Activated CD4-positive, alpha-beta T cell treated with anti-CD3 and anti-CD28 coated beads for 24 hours (primary cell): Measurements from ENCODE around the gene RBCK1.

Source experiments
- DNase-seq, 2 donors: peaks; one replicate each; pipeline ENCODE4 v3.0.0-alpha.2; 2020; ENCODE audit warnings: low read depth in 2 of 2

Gene RBCK1

GRCh38 chr20:418858-419365 is 10.8 kb downstream of the RBCK1 start:
- DNase-seq = no peak

- DNase-seq = no peak
Measured at GRCh38 chr20:419556-420165, 11.6 kb downstream of the RBCK1 start.

- DNase-seq = no peak
Measured at GRCh38 chr20:420166-420620, 12.1 kb downstream of the RBCK1 start.

GRCh38 chr20:420721-421574 is 12.8 kb downstream of the RBCK1 start:
- DNase-seq = no peak

GRCh38 chr20:421685-422250 is 13.7 kb downstream of the RBCK1 start:
- no peak for DNase-seq

GRCh38 chr20:426566-426965 is 18.5 kb downstream of the RBCK1 start:
- DNase-seq = no peak

GRCh38 chr20:427401-427800 is 19.3 kb downstream of the RBCK1 start:
- DNase-seq = no peak

GRCh38 chr20:427849-428657 is 20.0 kb downstream of the RBCK1 start:
- no peak for DNase-seq

GRCh38 chr20:428658-429200 is 20.6 kb downstream of the RBCK1 start:
- no peak for DNase-seq

- no peak for DNase-seq
Measured at GRCh38 chr20:430091-430999, 22.2 kb downstream of the RBCK1 start.

GRCh38 chr20:431012-431904 is 23.2 kb downstream of the RBCK1 start:
- no peak for DNase-seq

GRCh38 chr20:432208-432607 is 24.1 kb downstream of the RBCK1 start:
- DNase-seq = no peak

- no peak for DNase-seq
Measured at GRCh38 chr20:432677-433299, 24.7 kb downstream of the RBCK1 start.

GRCh38 chr20:433300-433975 is 25.3 kb downstream of the RBCK1 start:
- DNase-seq = peak; percentile 43 to 50

- no peak for DNase-seq
Measured at GRCh38 chr20:434221-434620, 26.1 kb downstream of the RBCK1 start.

GRCh38 chr20:434661-435419 is 26.7 kb downstream of the RBCK1 start:
- no peak for DNase-seq

GRCh38 chr20:435558-435957 is 27.5 kb downstream of the RBCK1 start:
- DNase-seq = no peak

- no peak for DNase-seq
Measured at GRCh38 chr20:436476-436875, 28.4 kb downstream of the RBCK1 start.
